ENCODE data around the gene DNASE1L2. TPM values are rescaled to one million over a fixed set of nuclear protein-coding genes. Genes with fewer than 3 reads are reported as not detected.
A peak's percentile ranks its signal among the peaks of the same experiment; 100 is the strongest.

Gene DNASE1L2
- total RNA-seq, 1 experiment from 2014 or later: 0.27 TPM

DNA sequence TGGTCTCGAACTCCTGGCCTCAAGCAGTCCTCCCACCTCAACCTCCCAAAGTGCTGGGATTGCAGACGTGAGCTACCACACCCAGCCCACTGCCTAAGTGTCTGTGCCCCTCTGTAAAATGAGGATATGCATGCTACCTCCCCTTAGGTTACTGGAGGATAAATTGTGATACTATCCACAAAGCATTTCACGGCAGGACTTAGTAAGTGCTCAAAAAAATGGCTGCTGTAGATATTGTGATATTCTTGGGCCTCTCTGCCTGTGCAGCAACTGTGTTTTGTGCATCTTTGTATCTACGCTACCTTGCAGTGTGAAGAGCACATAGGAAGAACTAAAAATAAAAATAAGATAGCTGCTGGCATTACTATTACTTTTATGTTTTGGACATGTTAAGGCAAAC lies 38.0 kb upstream of the DNASE1L2 start:
- H3K4me3 Mint-ChIP-seq (ENCODE audit: unreplicated experiment): peak overlapping the region; percentile 69
- H3K27ac Mint-ChIP-seq (ENCODE audit: unreplicated experiment): no peak overlapping the region
- no peaks in the 10 kb centered on the region for H3K27me3 Mint-ChIP-seq (ENCODE audit: insufficient read depth, unreplicated experiment)
- Histone ChIP-seq H3K27me3 (replicated peaks; ENCODE audit: control insufficient read depth, insufficient read depth, low read length) (no peaks in the 10 kb centered on the region), H3K4me3 (ENCODE audit: low read depth, low read length) (no peak overlapping the region), H3K9me3 (no peaks in the 10 kb centered on the region), H3K36me3 (ENCODE audit: control insufficient read depth, insufficient read depth, low read length) (no peaks in the 10 kb centered on the region), H3K4me1 (peaks cover 9% of the 10 kb centered on the region)
- no TSS peak for BruUV-seq (replicated peaks)
- POLR2A ChIA-PET: no interaction called here
- intact Hi-C loops (cut with micrococcal nuclease; ENCODE audit: unreplicated experiment): no loop called here
- H3K9me3 Mint-ChIP-seq (ENCODE audit: unreplicated experiment): no peaks in the 10 kb centered on the region
- H3K4me1 Mint-ChIP-seq (ENCODE audit: low read depth, unreplicated experiment): no peaks in the 10 kb centered on the region
- peaks cover 7% of the 10 kb centered on the region for H3K36me3 Mint-ChIP-seq (ENCODE audit: insufficient read depth, unreplicated experiment)
- DNase-seq: no peak
- CTCF ChIA-PET: no interaction called here
- TF ChIP-seq CTCF (IDR thresholded peaks at IDR 0.05; ENCODE audit: insufficient read depth in 1 of 2, low read depth in 1 of 2, low read length in 1 of 2, severe bottlenecking in 1 of 2, unreplicated experiment in 1 of 2): no peak

GRCh38 chr16:2199095-2199494 lies 37.1 kb upstream of the DNASE1L2 start:
- H3K9me3 ChIP-seq: no peaks in the 10 kb centered on the region
- BruUV-seq (replicated peaks): no TSS peak
- H3K27ac Mint-ChIP-seq (ENCODE audit: unreplicated experiment): no peak overlapping the region
- intact Hi-C loops (cut with micrococcal nuclease; ENCODE audit: unreplicated experiment): no loop called here
- TF ChIP-seq CTCF (IDR thresholded peaks at IDR 0.05; ENCODE audit: insufficient read depth in 1 of 2, low read depth in 1 of 2, low read length in 1 of 2, severe bottlenecking in 1 of 2, unreplicated experiment in 1 of 2): no peak
- peaks cover 7% of the 10 kb centered on the region for H3K36me3 Mint-ChIP-seq (ENCODE audit: insufficient read depth, unreplicated experiment)
- DNase-seq: no peak
- H3K4me1 ChIP-seq: peaks cover 9% of the 10 kb centered on the region
- no peak overlapping the region for H3K4me3 ChIP-seq (ENCODE audit: low read depth, low read length)
- H3K27me3 Mint-ChIP-seq (ENCODE audit: insufficient read depth, unreplicated experiment): no peaks in the 10 kb centered on the region
- no peaks in the 10 kb centered on the region for H3K27me3 ChIP-seq (replicated peaks; ENCODE audit: control insufficient read depth, insufficient read depth, low read length)
- no peaks in the 10 kb centered on the region for H3K4me1 Mint-ChIP-seq (ENCODE audit: low read depth, unreplicated experiment)
- no peaks in the 10 kb centered on the region for H3K9me3 Mint-ChIP-seq (ENCODE audit: unreplicated experiment)
- ChIA-PET CTCF (interaction anchor here (0.7 kb wide), 1 partner anchor 653 kb away, joined by 3 read pairs; no protein-coding TSS in a partner anchor), POLR2A (no interaction called here)
- H3K36me3 ChIP-seq (ENCODE audit: control insufficient read depth, insufficient read depth, low read length): no peaks in the 10 kb centered on the region
- no peak overlapping the region for H3K4me3 Mint-ChIP-seq (ENCODE audit: unreplicated experiment)

- no peak overlapping the region for H3K27ac Mint-ChIP-seq (ENCODE audit: unreplicated experiment)
- H3K9me3 Mint-ChIP-seq (ENCODE audit: unreplicated experiment): no peaks in the 10 kb centered on the region
- no peak overlapping the region for H3K4me3 Mint-ChIP-seq (ENCODE audit: unreplicated experiment)
- Histone ChIP-seq H3K36me3 (ENCODE audit: control insufficient read depth, insufficient read depth, low read length) (no peaks in the 10 kb centered on the region), H3K9me3 (no peaks in the 10 kb centered on the region), H3K4me1 (peaks cover 9% of the 10 kb centered on the region), H3K4me3 (ENCODE audit: low read depth, low read length) (no peak overlapping the region), H3K27me3 (replicated peaks; ENCODE audit: control insufficient read depth, insufficient read depth, low read length) (no peaks in the 10 kb centered on the region)
- no peak for TF ChIP-seq CTCF (IDR thresholded peaks at IDR 0.05; ENCODE audit: insufficient read depth in 1 of 2, low read depth in 1 of 2, low read length in 1 of 2, severe bottlenecking in 1 of 2, unreplicated experiment in 1 of 2)
- H3K36me3 Mint-ChIP-seq (ENCODE audit: insufficient read depth, unreplicated experiment): peaks cover 13% of the 10 kb centered on the region
- POLR2A ChIA-PET: no interaction called here
- no TSS peak for BruUV-seq (replicated peaks)
- H3K4me1 Mint-ChIP-seq (ENCODE audit: low read depth, unreplicated experiment): peaks cover 5% of the 10 kb centered on the region
- CTCF ChIA-PET: interaction anchor here (0.7 kb wide), 1 partner anchor 652 kb away, joined by 3 read pairs; no protein-coding TSS in a partner anchor
- no peak for DNase-seq
- intact Hi-C loops (cut with micrococcal nuclease; ENCODE audit: unreplicated experiment): no loop called here
- H3K27me3 Mint-ChIP-seq (ENCODE audit: insufficient read depth, unreplicated experiment): no peaks in the 10 kb centered on the region
These were observed 36.6 kb upstream of the DNASE1L2 start for GRCh38 chr16:2199621-2200139.
